ENCODE data around the gene CCDC117. TPM values are rescaled to one million over a fixed set of nuclear protein-coding genes. Genes with fewer than 3 reads are reported as not detected.
"Not testable (repeated sequence)": the region's sequence is repeated elsewhere in the genome, so short reads cannot be mapped to it uniquely, and the experiment has no call there.

Gene CCDC117
- total RNA-seq, 4 donors from 2014 or later, result 9.8 to 15.4 (median 14.4) TPM

GRCh38 chr22:28741785-28742561 is 30.5 kb upstream of the CCDC117 start, which contains the start of the genes CHEK2 and HSCB:
Gene CHEK2 (minus strand): TSS chr22:28741820. CDS start chr22:28734721, 7,099 bp downstream.
Gene HSCB (plus strand): TSS chr22:28742039. CDS start chr22:28742096, 57 bp downstream.
- peak; percentile 93 for DNase-seq
- H3K27me3 ChIP-seq, result no peaks in the 10 kb centered on the region
- H3K27ac ChIP-seq, result peak within 1 kb of the TSS; percentile 92 to 100 (median 98)
- peaks cover 3 to 33% (median 7%) of the 10 kb centered on the region in 3 donors for H3K4me1 ChIP-seq
- WGBS, 2 donors, result 0% methylated on average over 17 to 23 of the region's 54 CpGs
- H3K36me3 ChIP-seq, result peaks cover 0 to 36% (median 18%) of the 10 kb centered on the region in 3 donors
- intact Hi-C loops (cut with DNase I), result no loop called here
- TF ChIP-seq CTCF (IDR thresholded peaks at IDR 0.05) (peak in 1 of 6 experiments; percentile 28), POLR2A (IDR thresholded peaks at IDR 0.05) (peak in 2 of 4 donors; percentile 71 to 78)
- H3K4me3 ChIP-seq, result peak within 1 kb of the TSS; percentile 68 to 100 (median 92)
- H3K9me3 ChIP-seq, result no peaks in the 10 kb centered on the region

- TF ChIP-seq CTCF (IDR thresholded peaks at IDR 0.05), result no peak
- TF ChIP-seq POLR2A (IDR thresholded peaks at IDR 0.05), result no peak
- Histone ChIP-seq H3K4me3 (peak overlapping the region; percentile 68 to 100 (median 92)), H3K4me1 (peaks cover 3 to 33% (median 7%) of the 10 kb centered on the region in 3 donors), H3K27ac (peak overlapping the region; percentile 92 to 100 (median 98)), H3K36me3 (peaks cover 0 to 42% (median 23%) of the 10 kb centered on the region in 3 donors), H3K27me3 (no peaks in the 10 kb centered on the region), H3K9me3 (no peaks in the 10 kb centered on the region)
- no peak for DNase-seq
- intact Hi-C loops (cut with DNase I), result no loop called here
- WGBS, 2 donors, result 2 to 4% methylated on average over 10 of the region's 10 CpGs
Measured at GRCh38 chr22:28742562-28742962, 29.9 kb upstream of the CCDC117 start.

GRCh38 chr22:28743852-28744251 is 28.6 kb upstream of the CCDC117 start:
- no peak overlapping the region for H3K4me3 ChIP-seq
- 91 to 94% methylated on average over 3 of the region's 3 CpGs for WGBS, 2 donors
- no peak overlapping the region for H3K27ac ChIP-seq
- intact Hi-C loops (cut with DNase I), result no loop called here
- H3K9me3 ChIP-seq, result no peaks in the 10 kb centered on the region
- peaks cover 3 to 33% (median 7%) of the 10 kb centered on the region in 3 donors for H3K4me1 ChIP-seq
- no peak for DNase-seq
- peaks cover 0 to 55% (median 23%) of the 10 kb centered on the region in 3 donors for H3K36me3 ChIP-seq
- no peak for TF ChIP-seq POLR2A (IDR thresholded peaks at IDR 0.05)
- no peaks in the 10 kb centered on the region for H3K27me3 ChIP-seq

GRCh38 chr22:28750471-28750881 is 22.0 kb upstream of the CCDC117 start:
- intact Hi-C loops (cut with DNase I), result no loop called here
- Histone ChIP-seq H3K4me1 (no peaks in the 10 kb centered on the region), H3K27me3 (no peaks in the 10 kb centered on the region), H3K4me3 (no peak overlapping the region), H3K9me3 (no peaks in the 10 kb centered on the region), H3K27ac (no peak overlapping the region), H3K36me3 (peaks cover 0 to 68% (median 10%) of the 10 kb centered on the region in 3 donors)
- 55 to 67% methylated on average over 6 of the region's 6 CpGs for WGBS, 2 donors
- no peak for TF ChIP-seq POLR2A (IDR thresholded peaks at IDR 0.05)
- no peak for DNase-seq

- DNase-seq; H3K27ac ChIP-seq; H3K27me3 ChIP-seq; H3K4me3 ChIP-seq; H3K4me1 ChIP-seq; H3K9me3 ChIP-seq; intact Hi-C loops (cut with DNase I): not testable (repeated sequence)
- H3K36me3 ChIP-seq, result peaks cover 0 to 30% (median 0%) of the 10 kb centered on the region in 3 donors
- WGBS, 2 donors, result 88 to 93% methylated on average over 3 of the region's 3 CpGs
Measured at GRCh38 chr22:28754512-28754911, 18.0 kb upstream of the CCDC117 start.

- no peak for DNase-seq
- Histone ChIP-seq H3K27me3 (no peaks in the 10 kb centered on the region), H3K4me3 (no peak overlapping the region), H3K36me3 (no peaks in the 10 kb centered on the region), H3K4me1 (no peaks in the 10 kb centered on the region), H3K9me3 (no peaks in the 10 kb centered on the region), H3K27ac (peak overlapping the region in 1 of 4 donors; percentile 5)
- TF ChIP-seq CTCF (IDR thresholded peaks at IDR 0.05) (no peak), POLR2A (IDR thresholded peaks at IDR 0.05) (no peak)
- WGBS, 2 donors, result 48 to 64% methylated on average over 3 of the region's 3 CpGs
- intact Hi-C loops (cut with DNase I), result no loop called here
Measured at GRCh38 chr22:28759861-28760560, 12.5 kb upstream of the CCDC117 start.
